K562 (cell line): ENCODE results near the gene CCNT2.

Experiments
- ETV5 ChIP-seq: sonication (generic); formaldehyde crosslinking; IDR thresholded peaks from 2 replicates; pipeline ENCODE4 v1.4.0; 2020; ENCODE audit warnings: low read depth, mild to moderate bottlenecking, missing genetic modification reagents
- NFRKB ChIP-seq: fragments of 450-650 bp; IDR thresholded peaks from 2 replicates; pipeline ENCODE4 v1.6.1; 2016; ENCODE audit warnings: low read depth
- POLR2A ChIP-seq: fragments of 450-650 bp; conservative IDR thresholded peaks from 2 replicates; pipeline ENCODE4 v1.6.1; 2016
- RBBP5 ChIP-seq: fragments of 200-600 bp; sonication (generic); IDR thresholded peaks from 2 replicates; pipeline ENCODE4 v1.6.1; 2012; ENCODE audit warnings: borderline replicate concordance, mild to moderate bottlenecking, low read length, control low read depth, inconsistent platforms; ENCODE audit not compliant: insufficient read depth, poor library complexity, severe bottlenecking
- SMARCE1 ChIP-seq: fragments of 450-650 bp; IDR thresholded peaks from 2 replicates; pipeline ENCODE4 v1.7.1; 2016; ENCODE audit warnings: mild to moderate bottlenecking
- ZFP1 ChIP-seq: fragments of 450-650 bp; formaldehyde crosslinking; IDR thresholded peaks from 2 replicates; pipeline ENCODE4 v1.4.0; 2020; ENCODE audit warnings: mild to moderate bottlenecking, mixed read lengths
- ZFP30 ChIP-seq: fragments of 250-450 bp; sonication (Bioruptor Pico); IDR thresholded peaks from 2 replicates; pipeline ENCODE4 v1.8.0; 2022; ENCODE audit warnings: moderate library complexity, mild to moderate bottlenecking, inconsistent platforms, borderline replicate concordance
- ZNF699 ChIP-seq: fragments of 250-450 bp; sonication (Bioruptor Pico); IDR thresholded peaks from 2 replicates; pipeline ENCODE4 v1.8.0; 2021; ENCODE audit warnings: mild to moderate bottlenecking, moderate library complexity; ENCODE audit not compliant: insufficient replicate concordance
- ZNF766 ChIP-seq: fragments of 200-800 bp; sonication (Bioruptor generic); conservative IDR thresholded peaks from 2 replicates; pipeline ENCODE4 v1.6.1; 2016; ENCODE audit warnings: missing genetic modification characterization, missing compliant biosample characterization
- TF ChIP-seq, protein P1 (sequence below), 3 experiments: IDR thresholded peaks in 2 of 3; conservative IDR thresholded peaks in 1 of 3; 2 replicates each; pipeline ENCODE4 v1.5.1; 2011 to 2012; ENCODE audit warnings: low read length in 3 of 3, mild to moderate bottlenecking in 3 of 3, control low read depth in 2 of 3, improper control_type of control experiment in 1 of 3, inconsistent platforms in 1 of 3, low read depth in 1 of 3, mixed read lengths in 1 of 3, moderate library complexity in 1 of 3; ENCODE audit not compliant: insufficient read depth in 2 of 3
- TF ChIP-seq, protein P2 (sequence below): fragments of 200-400 bp; formaldehyde crosslinking; IDR thresholded peaks from 2 replicates; pipeline ENCODE4 v1.6.1; 2017; ENCODE audit warnings: mild to moderate bottlenecking, low read depth, low read length, moderate library complexity
- TF ChIP-seq, protein P3 (sequence below): fragments of 250-450 bp; sonication (Bioruptor Pico); IDR thresholded peaks from 2 replicates; pipeline ENCODE4 v1.5.0; 2020; ENCODE audit warnings: mild to moderate bottlenecking, borderline replicate concordance

DNA sequence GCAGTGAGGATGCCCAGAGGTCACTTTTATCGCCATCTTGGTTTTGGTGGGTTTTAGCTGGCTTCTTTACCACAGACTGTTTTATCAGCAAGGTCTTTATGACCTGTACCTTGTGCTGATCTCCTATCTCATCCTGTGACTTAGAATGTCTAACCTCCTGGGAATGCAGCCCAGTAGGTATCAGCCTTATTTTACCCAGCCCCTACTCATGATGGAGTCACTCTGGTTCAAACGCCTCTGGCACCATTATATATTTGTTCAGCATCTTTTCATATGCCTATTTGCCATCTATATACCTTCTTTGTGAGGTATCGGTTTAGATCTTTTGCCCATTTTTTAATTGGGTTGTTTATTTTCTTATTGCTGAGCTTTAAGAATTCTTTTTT, 7.2 kb upstream of the CCNT2 start:
- TF ChIP-seq, protein P1, sequence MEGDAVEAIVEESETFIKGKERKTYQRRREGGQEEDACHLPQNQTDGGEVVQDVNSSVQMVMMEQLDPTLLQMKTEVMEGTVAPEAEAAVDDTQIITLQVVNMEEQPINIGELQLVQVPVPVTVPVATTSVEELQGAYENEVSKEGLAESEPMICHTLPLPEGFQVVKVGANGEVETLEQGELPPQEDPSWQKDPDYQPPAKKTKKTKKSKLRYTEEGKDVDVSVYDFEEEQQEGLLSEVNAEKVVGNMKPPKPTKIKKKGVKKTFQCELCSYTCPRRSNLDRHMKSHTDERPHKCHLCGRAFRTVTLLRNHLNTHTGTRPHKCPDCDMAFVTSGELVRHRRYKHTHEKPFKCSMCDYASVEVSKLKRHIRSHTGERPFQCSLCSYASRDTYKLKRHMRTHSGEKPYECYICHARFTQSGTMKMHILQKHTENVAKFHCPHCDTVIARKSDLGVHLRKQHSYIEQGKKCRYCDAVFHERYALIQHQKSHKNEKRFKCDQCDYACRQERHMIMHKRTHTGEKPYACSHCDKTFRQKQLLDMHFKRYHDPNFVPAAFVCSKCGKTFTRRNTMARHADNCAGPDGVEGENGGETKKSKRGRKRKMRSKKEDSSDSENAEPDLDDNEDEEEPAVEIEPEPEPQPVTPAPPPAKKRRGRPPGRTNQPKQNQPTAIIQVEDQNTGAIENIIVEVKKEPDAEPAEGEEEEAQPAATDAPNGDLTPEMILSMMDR (IDR thresholded peaks at IDR 0.05 in 2 of 3, conservative IDR thresholded peaks at IDR 0.05 in 1 of 3; ENCODE audit: insufficient read depth in 2 of 3, low read depth in 1 of 3, low read length in 3 of 3): no peak
- TF ChIP-seq POLR2A (no peak), NFRKB (no peak), ZNF766 (no peak), SMARCE1 (no peak), ETV5 (CRISPR knock-in tag) (no peak), ZFP1 (CRISPR knock-in tag) (no peak), ZNF699 (CRISPR knock-in tag) (no peak), RBBP5 (no peak), ZFP30 (CRISPR knock-in tag) (no peak)
- TF ChIP-seq, protein P2, sequence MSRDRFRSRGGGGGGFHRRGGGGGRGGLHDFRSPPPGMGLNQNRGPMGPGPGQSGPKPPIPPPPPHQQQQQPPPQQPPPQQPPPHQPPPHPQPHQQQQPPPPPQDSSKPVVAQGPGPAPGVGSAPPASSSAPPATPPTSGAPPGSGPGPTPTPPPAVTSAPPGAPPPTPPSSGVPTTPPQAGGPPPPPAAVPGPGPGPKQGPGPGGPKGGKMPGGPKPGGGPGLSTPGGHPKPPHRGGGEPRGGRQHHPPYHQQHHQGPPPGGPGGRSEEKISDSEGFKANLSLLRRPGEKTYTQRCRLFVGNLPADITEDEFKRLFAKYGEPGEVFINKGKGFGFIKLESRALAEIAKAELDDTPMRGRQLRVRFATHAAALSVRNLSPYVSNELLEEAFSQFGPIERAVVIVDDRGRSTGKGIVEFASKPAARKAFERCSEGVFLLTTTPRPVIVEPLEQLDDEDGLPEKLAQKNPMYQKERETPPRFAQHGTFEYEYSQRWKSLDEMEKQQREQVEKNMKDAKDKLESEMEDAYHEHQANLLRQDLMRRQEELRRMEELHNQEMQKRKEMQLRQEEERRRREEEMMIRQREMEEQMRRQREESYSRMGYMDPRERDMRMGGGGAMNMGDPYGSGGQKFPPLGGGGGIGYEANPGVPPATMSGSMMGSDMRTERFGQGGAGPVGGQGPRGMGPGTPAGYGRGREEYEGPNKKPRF: no peak
- TF ChIP-seq, protein P3, sequence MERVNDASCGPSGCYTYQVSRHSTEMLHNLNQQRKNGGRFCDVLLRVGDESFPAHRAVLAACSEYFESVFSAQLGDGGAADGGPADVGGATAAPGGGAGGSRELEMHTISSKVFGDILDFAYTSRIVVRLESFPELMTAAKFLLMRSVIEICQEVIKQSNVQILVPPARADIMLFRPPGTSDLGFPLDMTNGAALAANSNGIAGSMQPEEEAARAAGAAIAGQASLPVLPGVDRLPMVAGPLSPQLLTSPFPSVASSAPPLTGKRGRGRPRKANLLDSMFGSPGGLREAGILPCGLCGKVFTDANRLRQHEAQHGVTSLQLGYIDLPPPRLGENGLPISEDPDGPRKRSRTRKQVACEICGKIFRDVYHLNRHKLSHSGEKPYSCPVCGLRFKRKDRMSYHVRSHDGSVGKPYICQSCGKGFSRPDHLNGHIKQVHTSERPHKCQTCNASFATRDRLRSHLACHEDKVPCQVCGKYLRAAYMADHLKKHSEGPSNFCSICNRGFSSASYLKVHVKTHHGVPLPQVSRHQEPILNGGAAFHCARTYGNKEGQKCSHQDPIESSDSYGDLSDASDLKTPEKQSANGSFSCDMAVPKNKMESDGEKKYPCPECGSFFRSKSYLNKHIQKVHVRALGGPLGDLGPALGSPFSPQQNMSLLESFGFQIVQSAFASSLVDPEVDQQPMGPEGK: no peak
